Peyer's patch (tissue), 4 donors: Measurements from ENCODE around the gene PLEKHH1.

ENCODE experiments used
- POLR2A ChIP-seq, 2 donors: fragments of 450-650 bp; IDR thresholded peaks; one replicate each; pipeline ENCODE4 v1.5.1; 2017; ENCODE audit warnings: antibody characterized with exemption in 2 of 2, mild to moderate bottlenecking in 2 of 2, moderate library complexity in 2 of 2
- TF ChIP-seq, protein P1 (sequence below), 6 experiments: fragments of 450-650 bp in 4 of 6; fragments of 200-600 bp in 2 of 6; sonication (generic) in 1 of 6; IDR thresholded peaks; one replicate each; pipeline ENCODE4 v1.5.1; 2017 to 2019; ENCODE audit warnings: antibody characterized with exemption in 6 of 6, mild to moderate bottlenecking in 3 of 6, moderate library complexity in 1 of 6

DNA sequence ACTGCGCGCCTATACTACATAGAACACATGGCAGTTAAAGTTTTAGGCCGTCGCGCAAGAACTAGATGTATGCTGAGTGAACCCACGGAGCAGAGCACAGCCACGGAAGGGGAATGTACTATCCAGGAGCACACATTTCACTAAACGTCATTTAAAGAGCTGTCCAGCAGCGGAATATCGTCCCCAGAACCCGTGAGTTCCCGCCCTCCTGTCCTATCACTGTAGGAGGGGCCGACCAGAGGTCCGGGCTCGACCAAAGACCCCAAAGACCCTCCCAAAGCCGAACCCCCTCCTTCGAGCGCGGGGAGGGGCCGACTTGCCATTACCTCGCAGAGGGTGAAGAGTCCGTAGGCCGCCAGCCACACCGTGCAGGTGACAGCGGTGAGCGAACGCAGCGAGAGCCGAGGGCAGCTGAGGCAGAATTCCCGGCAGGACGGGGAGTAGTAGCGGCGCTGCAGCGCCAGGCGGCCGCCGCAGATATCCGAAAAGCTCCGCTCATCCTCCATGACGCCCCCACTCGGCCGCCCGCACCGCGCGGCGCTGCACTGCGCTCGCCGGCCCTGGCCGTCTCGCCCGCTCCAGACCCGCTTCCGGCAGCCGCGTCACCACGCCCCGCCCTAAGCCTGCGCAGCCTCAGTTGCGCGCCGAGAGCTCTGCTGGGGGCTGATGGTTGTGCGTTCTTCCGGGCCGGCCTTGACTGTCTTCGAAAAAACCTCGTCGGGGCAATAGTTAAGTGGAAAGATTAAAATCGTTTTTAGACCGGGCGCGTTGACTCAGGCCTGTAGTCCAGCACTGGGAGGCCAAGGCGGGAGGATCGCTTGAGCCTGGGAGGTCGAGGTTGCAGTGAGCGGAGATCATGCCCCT lies 66.8 kb downstream of the PLEKHH1 start, which contains the start of gene PIGH:
- peak; percentile 89 to 92 for TF ChIP-seq POLR2A (IDR thresholded peaks at IDR 0.05)
- TF ChIP-seq, protein P1, sequence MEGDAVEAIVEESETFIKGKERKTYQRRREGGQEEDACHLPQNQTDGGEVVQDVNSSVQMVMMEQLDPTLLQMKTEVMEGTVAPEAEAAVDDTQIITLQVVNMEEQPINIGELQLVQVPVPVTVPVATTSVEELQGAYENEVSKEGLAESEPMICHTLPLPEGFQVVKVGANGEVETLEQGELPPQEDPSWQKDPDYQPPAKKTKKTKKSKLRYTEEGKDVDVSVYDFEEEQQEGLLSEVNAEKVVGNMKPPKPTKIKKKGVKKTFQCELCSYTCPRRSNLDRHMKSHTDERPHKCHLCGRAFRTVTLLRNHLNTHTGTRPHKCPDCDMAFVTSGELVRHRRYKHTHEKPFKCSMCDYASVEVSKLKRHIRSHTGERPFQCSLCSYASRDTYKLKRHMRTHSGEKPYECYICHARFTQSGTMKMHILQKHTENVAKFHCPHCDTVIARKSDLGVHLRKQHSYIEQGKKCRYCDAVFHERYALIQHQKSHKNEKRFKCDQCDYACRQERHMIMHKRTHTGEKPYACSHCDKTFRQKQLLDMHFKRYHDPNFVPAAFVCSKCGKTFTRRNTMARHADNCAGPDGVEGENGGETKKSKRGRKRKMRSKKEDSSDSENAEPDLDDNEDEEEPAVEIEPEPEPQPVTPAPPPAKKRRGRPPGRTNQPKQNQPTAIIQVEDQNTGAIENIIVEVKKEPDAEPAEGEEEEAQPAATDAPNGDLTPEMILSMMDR (IDR thresholded peaks at IDR 0.05): peak; percentile 28 to 76 (median 58)
